Lung (tissue), 16 donors: ENCODE measurements around the gene CDKN1C. TPM values are rescaled to one million over a fixed set of nuclear protein-coding genes. Genes with fewer than 3 reads are reported as not detected.
A peak's percentile ranks its signal among the peaks of the same experiment; 100 is the strongest.

Source experiments
- ATAC-seq: fragments of 200-7000 bp; cut with Tn5 transposase; one replicate; pipeline ENCODE4 v1.9.1; 2020; ENCODE audit warnings: moderate number of reproducible peaks; ENCODE audit not compliant: insufficient read depth, low FRiP score
- DNase-seq, 3 donors: peaks; one replicate each; pipeline ENCODE4 v3.0.0-alpha.2; 2013 to 2017
- H3K27ac ChIP-seq, 2 donors: one replicate each; pipeline ENCODE4 v1.5.1; 2013; ENCODE audit warnings: mild to moderate bottlenecking in 2 of 2, moderate library complexity in 2 of 2, control low read depth in 1 of 2, inconsistent platforms in 1 of 2, low read depth in 1 of 2, low read length in 1 of 2
- H3K27me3 ChIP-seq, 3 donors: one replicate each; pipeline ENCODE4 v1.5.1; 2013; ENCODE audit warnings: low read length in 2 of 3; ENCODE audit not compliant: control insufficient read depth in 3 of 3, insufficient read depth in 3 of 3
- H3K36me3 ChIP-seq, 4 donors: one replicate each; pipeline ENCODE4 v1.5.1; 2013; ENCODE audit warnings: low read length in 4 of 4, mild to moderate bottlenecking in 1 of 4, moderate library complexity in 1 of 4; ENCODE audit not compliant: control insufficient read depth in 4 of 4, insufficient read depth in 4 of 4
- H3K4me1 ChIP-seq, 5 donors: one replicate each; pipeline ENCODE4 v1.5.1; 2013; ENCODE audit warnings: low read length in 5 of 5, mild to moderate bottlenecking in 2 of 5, moderate library complexity in 1 of 5; ENCODE audit not compliant: control insufficient read depth in 5 of 5, insufficient read depth in 5 of 5
- H3K4me3 ChIP-seq: one replicate; pipeline ENCODE4 v1.5.1; 2013; ENCODE audit warnings: mild to moderate bottlenecking, control low read depth, moderate library complexity
- H3K9ac ChIP-seq, 2 donors: one replicate each; pipeline ENCODE4 v1.5.1; 2013; ENCODE audit warnings: low read length in 2 of 2, control low read depth in 1 of 2; ENCODE audit not compliant: insufficient read depth in 1 of 2
- H3K9me3 ChIP-seq, 4 donors: one replicate each; pipeline ENCODE4 v1.5.1; 2013; ENCODE audit warnings: low read length in 3 of 4, mild to moderate bottlenecking in 1 of 4, moderate library complexity in 1 of 4; ENCODE audit not compliant: control insufficient read depth in 4 of 4, insufficient read depth in 3 of 4
- WGBS, 2 donors: extraction: QIAGEN DNeasy Blood & Tissue Kit; methylation state at CpG; one replicate each; pipeline ENCODE4 v1.1.7; 2013; 5-methylcytosine and 5-hydroxymethylcytosine counted together
- long read RNA-seq, 5 donors: transcript quantifications; one replicate each; lab custom pipeline, GENCODE V29; 2026
- polyA plus RNA-seq, 2 donors: library from polyadenylated mRNA; stranded (reverse); fragments of 200-250 nt; gene quantifications; one replicate each; pipeline ENCODE4 v1.2.1, GENCODE V29; 2013
- total RNA-seq, 2 donors: library from RNA; depleted of rRNA in 1 of 2; stranded (reverse); fragments of >200 nt in 1 of 2; gene quantifications; one replicate each; pipeline ENCODE4 v1.2.1, GENCODE V29; 2014 to 2021
- TF ChIP-seq, protein P1 (sequence below): IDR thresholded peaks from 2 replicates; pipeline ENCODE4 v1.5.1; 2012; ENCODE audit warnings: mild to moderate bottlenecking; ENCODE audit errors: control extremely low read depth, extremely low read depth
- donor health status: control.
- donor health status: control.
- donor health status: Bipolar disorder and iron deficiency.
- donor health status: healthy.
- donor health status: DM: yes; HTN: yes; CAD: no.

CDKN1C gene
- 100 to 1,000 TPM in 1 of 2 donors, 10 to 100 TPM in 1; 29.7 to 123 TPM for total RNA-seq
- polyA plus RNA-seq = 10 to 100 TPM in 1 of 2 donors, 1 to 10 TPM in 1; 9.9 to 24.0 TPM
- long read RNA-seq, donor 1, transcript CDKN1C-203 (3 exons, 1,930 nt) = minor isoform, 18 of 140 reads
- long read RNA-seq, donor 1, transcript CDKN1C-205 (2 exons, 944 nt) = minor isoform, 10 of 140 reads
- long read RNA-seq, donor 1, transcript CDKN1C-204 (4 exons, 1,771 nt) = major isoform, 25 of 140 reads
- long read RNA-seq, donor 1, partial matches to known transcripts = 84 of 140 reads
- long read RNA-seq, donor 1, other reads (novel, unspliced or antisense) = 0 of 140 reads
- long read RNA-seq, donor 2, transcript CDKN1C-204 (4 exons, 1,771 nt) = major isoform, 8 of 55 reads
- long read RNA-seq, donor 2, transcript CDKN1C-203 (3 exons, 1,930 nt) = minor isoform, 6 of 55 reads
- long read RNA-seq, donor 2, transcript CDKN1C-205 (2 exons, 944 nt) = minor isoform, 6 of 55 reads
- long read RNA-seq, donor 2, partial matches to known transcripts = 32 of 55 reads
- long read RNA-seq, donor 2, other reads (novel, unspliced or antisense) = 0 of 55 reads
- long read RNA-seq, donor 3, transcript CDKN1C-205 (2 exons, 944 nt) = minor isoform, 5 of 29 reads
- long read RNA-seq, donor 3, transcript CDKN1C-203 (3 exons, 1,930 nt) = minor isoform, 6 of 29 reads
- long read RNA-seq, donor 3, transcript CDKN1C-204 (4 exons, 1,771 nt) = major isoform, 14 of 29 reads
- long read RNA-seq, donor 3, partial matches to known transcripts = 0 of 29 reads
- long read RNA-seq, donor 3, other reads (novel, unspliced or antisense) = 0 of 29 reads
- long read RNA-seq, donor 4, transcript CDKN1C-203 (3 exons, 1,930 nt) = minor isoform, 6 of 74 reads
- long read RNA-seq, donor 4, transcript CDKN1C-205 (2 exons, 944 nt) = minor isoform, 7 of 74 reads
- long read RNA-seq, donor 4, transcript CDKN1C-204 (4 exons, 1,771 nt) = major isoform, 10 of 74 reads
- long read RNA-seq, donor 4, partial matches to known transcripts = 45 of 74 reads
- long read RNA-seq, donor 4, other reads (novel, unspliced or antisense) = 0 of 74 reads
- long read RNA-seq, donor 5, transcript CDKN1C-203 (3 exons, 1,930 nt) = minor isoform, 19 of 132 reads
- long read RNA-seq, donor 5, transcript CDKN1C-204 (4 exons, 1,771 nt) = major isoform, 28 of 132 reads
- long read RNA-seq, donor 5, transcript CDKN1C-205 (2 exons, 944 nt) = minor isoform, 12 of 132 reads
- long read RNA-seq, donor 5, transcript CDKN1C-201 (4 exons, 1,193 nt) = minor isoform, 7 of 132 reads
- long read RNA-seq, donor 5, partial matches to known transcripts = 65 of 132 reads
- long read RNA-seq, donor 5, other reads (novel, unspliced or antisense) = 0 of 132 reads

DNA sequence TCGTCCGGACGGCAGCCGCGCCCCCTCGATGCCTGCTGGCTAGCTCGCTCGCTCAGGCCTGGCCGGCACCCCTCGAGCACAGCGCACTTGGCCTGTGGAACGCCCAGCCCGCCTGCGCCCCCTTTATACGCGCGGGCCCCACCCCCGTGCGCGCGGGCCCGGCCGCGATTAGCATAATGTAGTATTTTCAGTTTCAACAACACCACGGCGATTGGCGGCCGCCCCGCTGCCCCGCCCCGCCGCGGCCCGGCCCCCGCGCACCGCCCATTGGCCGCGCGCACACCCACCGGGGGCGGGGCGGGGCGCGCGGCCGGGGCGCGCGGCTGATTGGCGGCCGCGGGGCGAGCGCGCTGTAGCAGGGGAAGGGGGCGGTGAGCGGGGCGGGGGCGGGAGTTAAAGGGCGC, at the start of gene CDKN1C:
CDKN1C (minus strand) TSS at position 98 of the 404 bp plus-strand sequence. CDS start 319 bp downstream, outside the sequence.
- Histone ChIP-seq H3K27me3 (no peaks in the 10 kb centered on the region), H3K9ac (peak within 1 kb of the TSS in 1 of 2 donors; percentile 37), H3K4me3 (peak within 1 kb of the TSS; percentile 65), H3K4me1 (peaks cover 0 to 44% (median 11%) of the 10 kb centered on the region in 5 donors), H3K27ac (peak within 1 kb of the TSS; percentile 81 to 82), H3K9me3 (no peaks in the 10 kb centered on the region), H3K36me3 (peaks cover 0 to 8% (median 1%) of the 10 kb centered on the region in 4 donors)
- WGBS, 2 donors = 0% methylated on average over 34 to 60 of the region's 61 CpGs
- DNase-seq = peak; percentile 96 to 97 (median 96)
- TF ChIP-seq, protein P1, sequence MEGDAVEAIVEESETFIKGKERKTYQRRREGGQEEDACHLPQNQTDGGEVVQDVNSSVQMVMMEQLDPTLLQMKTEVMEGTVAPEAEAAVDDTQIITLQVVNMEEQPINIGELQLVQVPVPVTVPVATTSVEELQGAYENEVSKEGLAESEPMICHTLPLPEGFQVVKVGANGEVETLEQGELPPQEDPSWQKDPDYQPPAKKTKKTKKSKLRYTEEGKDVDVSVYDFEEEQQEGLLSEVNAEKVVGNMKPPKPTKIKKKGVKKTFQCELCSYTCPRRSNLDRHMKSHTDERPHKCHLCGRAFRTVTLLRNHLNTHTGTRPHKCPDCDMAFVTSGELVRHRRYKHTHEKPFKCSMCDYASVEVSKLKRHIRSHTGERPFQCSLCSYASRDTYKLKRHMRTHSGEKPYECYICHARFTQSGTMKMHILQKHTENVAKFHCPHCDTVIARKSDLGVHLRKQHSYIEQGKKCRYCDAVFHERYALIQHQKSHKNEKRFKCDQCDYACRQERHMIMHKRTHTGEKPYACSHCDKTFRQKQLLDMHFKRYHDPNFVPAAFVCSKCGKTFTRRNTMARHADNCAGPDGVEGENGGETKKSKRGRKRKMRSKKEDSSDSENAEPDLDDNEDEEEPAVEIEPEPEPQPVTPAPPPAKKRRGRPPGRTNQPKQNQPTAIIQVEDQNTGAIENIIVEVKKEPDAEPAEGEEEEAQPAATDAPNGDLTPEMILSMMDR = no peak
- peak; percentile 80 for ATAC-seq

DNA sequence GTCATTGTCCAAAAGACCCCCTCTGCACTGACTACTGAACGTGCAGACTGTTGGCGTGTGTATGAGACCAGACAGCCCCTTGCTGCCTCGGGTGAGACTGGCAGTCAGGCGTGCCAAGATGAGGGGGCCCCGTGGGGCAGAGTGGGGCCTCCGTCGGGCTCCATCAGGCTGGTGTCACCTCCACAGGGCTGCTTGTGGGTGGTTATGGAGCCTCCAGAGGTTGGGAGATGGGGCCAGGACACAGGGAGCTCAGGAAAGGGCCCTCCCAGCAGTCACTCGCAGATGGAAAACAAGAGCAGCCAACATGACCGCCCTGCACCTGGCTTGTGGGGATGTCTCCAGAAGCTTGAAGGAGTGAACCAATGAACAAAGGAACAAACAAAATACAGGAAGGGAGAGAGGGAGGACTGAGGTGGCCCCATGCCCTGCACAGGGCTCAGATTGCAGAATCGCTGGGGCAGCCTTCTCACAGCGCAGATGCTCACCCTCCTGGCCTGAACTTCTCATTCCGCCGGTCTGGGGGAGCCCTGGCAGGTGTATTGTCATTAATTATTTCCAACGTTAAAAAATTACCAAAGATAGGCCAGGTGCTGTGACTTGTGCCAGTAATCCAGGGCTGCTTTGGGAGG, 49.1 kb upstream of the CDKN1C start:
- Histone ChIP-seq H3K9me3 (peaks cover 2 to 13% (median 3%) of the 10 kb centered on the region in 4 donors), H3K4me3 (no peak overlapping the region), H3K27me3 (peaks cover 0 to 8% (median 8%) of the 10 kb centered on the region in 3 donors), H3K36me3 (no peaks in the 10 kb centered on the region), H3K9ac (no peak overlapping the region), H3K27ac (no peak overlapping the region), H3K4me1 (peaks cover 0 to 9% (median 0%) of the 10 kb centered on the region in 5 donors)
- TF ChIP-seq, protein P1 = no peak
- DNase-seq (no peak), ATAC-seq (no peak)
- 85 to 90% methylated on average over 14 of the region's 14 CpGs for WGBS, 2 donors

DNA sequence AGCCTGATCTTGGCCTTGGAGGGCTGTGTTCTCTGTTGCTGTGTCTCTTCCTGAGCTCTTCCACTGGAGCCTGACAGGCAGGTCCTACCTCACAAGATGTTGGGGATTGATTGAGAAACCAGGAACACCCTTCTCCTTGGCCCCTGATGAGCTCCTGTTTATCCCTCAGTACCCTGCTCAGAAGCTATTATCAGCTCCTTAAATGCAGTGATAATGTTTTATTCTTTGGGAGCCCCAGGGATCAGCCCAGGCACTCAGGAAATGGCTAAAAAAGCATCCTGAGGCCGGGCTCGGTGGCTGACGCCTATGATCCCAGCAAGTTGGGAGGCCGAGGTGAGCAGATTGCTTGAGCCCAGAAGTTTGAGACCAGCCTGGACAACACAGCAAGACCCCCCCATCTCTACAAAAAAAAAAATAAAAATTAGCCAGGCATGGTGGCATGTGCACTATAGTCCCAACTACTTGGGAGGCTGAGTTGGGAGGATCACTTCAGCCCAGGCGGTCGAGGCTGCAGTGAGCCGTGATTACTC, 48.5 kb upstream of the CDKN1C start:
- Histone ChIP-seq H3K27me3 (peaks cover 0 to 9% (median 8%) of the 10 kb centered on the region in 3 donors), H3K9ac (no peak overlapping the region), H3K4me1 (peaks cover 0 to 11% (median 0%) of the 10 kb centered on the region in 5 donors), H3K4me3 (no peak overlapping the region), H3K27ac (no peak overlapping the region), H3K9me3 (peaks cover 2 to 13% (median 3%) of the 10 kb centered on the region in 4 donors), H3K36me3 (no peaks in the 10 kb centered on the region)
- TF ChIP-seq, protein P1 = no peak
- DNase-seq = no peak
- ATAC-seq = no peak
- WGBS, 2 donors = 93 to 99% methylated on average over 7 of the region's 7 CpGs
